Measurements from ENCODE around the gene SULF2. TPM values are rescaled to one million over a fixed set of nuclear protein-coding genes. Genes with fewer than 3 reads are reported as not detected.

SULF2 gene
- total and polyA plus RNA-seq, 2 experiments from 2014 or later = 49.0 to 66.6 TPM

GRCh38 chr20:47774131-47774777 lies 11.0 kb downstream of the SULF2 start:
- H3K9me2 ChIP-seq (replicated peaks; ENCODE audit: insufficient read depth) = no peaks in the 10 kb centered on the region
- H4K20me1 ChIP-seq (ENCODE audit: insufficient read depth, poor library complexity, severe bottlenecking) = no peaks in the 10 kb centered on the region
- peaks cover 6% of the 10 kb centered on the region for H3K4me1 ChIP-seq (ENCODE audit: insufficient read depth)
- H3K4me3 ChIP-seq = no peak overlapping the region
- H2AFZ ChIP-seq = no peak overlapping the region
- TF ChIP-seq, protein P1, sequence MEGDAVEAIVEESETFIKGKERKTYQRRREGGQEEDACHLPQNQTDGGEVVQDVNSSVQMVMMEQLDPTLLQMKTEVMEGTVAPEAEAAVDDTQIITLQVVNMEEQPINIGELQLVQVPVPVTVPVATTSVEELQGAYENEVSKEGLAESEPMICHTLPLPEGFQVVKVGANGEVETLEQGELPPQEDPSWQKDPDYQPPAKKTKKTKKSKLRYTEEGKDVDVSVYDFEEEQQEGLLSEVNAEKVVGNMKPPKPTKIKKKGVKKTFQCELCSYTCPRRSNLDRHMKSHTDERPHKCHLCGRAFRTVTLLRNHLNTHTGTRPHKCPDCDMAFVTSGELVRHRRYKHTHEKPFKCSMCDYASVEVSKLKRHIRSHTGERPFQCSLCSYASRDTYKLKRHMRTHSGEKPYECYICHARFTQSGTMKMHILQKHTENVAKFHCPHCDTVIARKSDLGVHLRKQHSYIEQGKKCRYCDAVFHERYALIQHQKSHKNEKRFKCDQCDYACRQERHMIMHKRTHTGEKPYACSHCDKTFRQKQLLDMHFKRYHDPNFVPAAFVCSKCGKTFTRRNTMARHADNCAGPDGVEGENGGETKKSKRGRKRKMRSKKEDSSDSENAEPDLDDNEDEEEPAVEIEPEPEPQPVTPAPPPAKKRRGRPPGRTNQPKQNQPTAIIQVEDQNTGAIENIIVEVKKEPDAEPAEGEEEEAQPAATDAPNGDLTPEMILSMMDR (IDR thresholded peaks at IDR 0.05; ENCODE audit: poor library complexity) = no peak
- TF ChIP-seq EZH2 (IDR thresholded peaks at IDR 0.05; ENCODE audit: borderline replicate concordance) (no peak), EZH2phosphoT487 (IDR thresholded peaks at IDR 0.05; ENCODE audit: low read depth, severe bottlenecking, unreplicated experiment) (no peak)
- H3K36me3 ChIP-seq (replicated peaks; ENCODE audit: insufficient read depth, low read depth) = no peaks in the 10 kb centered on the region
- no peaks in the 10 kb centered on the region for H3K9me3 ChIP-seq (ENCODE audit: low read depth)
- 69% methylated on average over 14 of the region's 14 CpGs for WGBS (ENCODE audit: low lambda C conversion rate, missing lambda C conversion rate)
- H3K27me3 ChIP-seq = no peaks in the 10 kb centered on the region
- H3K4me2 ChIP-seq = peak overlapping the region; percentile 56
- DNase-seq (ENCODE audit: low spot score) = peak; percentile 46
- H3K79me2 ChIP-seq = peaks cover 56% of the 10 kb centered on the region
- peak overlapping the region; percentile 84 for H3K27ac ChIP-seq

DNA sequence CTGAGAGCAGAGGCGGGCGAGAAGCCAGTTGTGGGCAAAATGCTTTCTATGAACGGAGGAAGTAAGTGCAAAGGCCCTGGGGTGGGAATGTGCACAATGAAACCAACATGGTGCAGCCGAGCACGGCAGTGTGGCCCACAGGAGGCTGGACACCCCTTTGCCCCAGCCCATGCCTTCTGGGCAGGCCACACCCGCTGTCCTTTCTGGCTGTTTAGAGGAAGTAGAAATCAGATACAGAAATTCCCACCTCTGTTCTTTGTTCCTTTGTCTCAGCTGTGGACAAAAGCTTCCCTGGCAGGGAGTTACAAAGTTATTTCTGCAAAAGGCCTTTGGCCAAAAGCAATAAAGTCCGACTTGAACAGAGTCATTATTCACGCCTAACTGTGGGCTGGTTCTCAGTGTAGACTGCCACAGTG lies 11.9 kb downstream of the SULF2 start:
- no peaks in the 10 kb centered on the region for H3K27me3 ChIP-seq
- H3K4me2 ChIP-seq = peak overlapping the region; percentile 56
- DNase-seq (ENCODE audit: low spot score) = peak; percentile 48
- H3K79me2 ChIP-seq = peaks cover 49% of the 10 kb centered on the region
- no peaks in the 10 kb centered on the region for H4K20me1 ChIP-seq (ENCODE audit: insufficient read depth, poor library complexity, severe bottlenecking)
- H3K4me3 ChIP-seq = no peak overlapping the region
- H3K4me1 ChIP-seq (ENCODE audit: insufficient read depth) = peaks cover 6% of the 10 kb centered on the region
- no peaks in the 10 kb centered on the region for H3K9me2 ChIP-seq (replicated peaks; ENCODE audit: insufficient read depth)
- no peaks in the 10 kb centered on the region for H3K36me3 ChIP-seq (replicated peaks; ENCODE audit: insufficient read depth, low read depth)
- H2AFZ ChIP-seq = no peak overlapping the region
- TF ChIP-seq, protein P1 (IDR thresholded peaks at IDR 0.05; ENCODE audit: poor library complexity) = no peak
- no peak for TF ChIP-seq EZH2phosphoT487 (IDR thresholded peaks at IDR 0.05; ENCODE audit: low read depth, severe bottlenecking, unreplicated experiment)
- TF ChIP-seq EZH2 (IDR thresholded peaks at IDR 0.05; ENCODE audit: borderline replicate concordance) = no peak
- no peaks in the 10 kb centered on the region for H3K9me3 ChIP-seq (ENCODE audit: low read depth)
- H3K27ac ChIP-seq = peak overlapping the region; percentile 84
- 73% methylated on average over 8 of the region's 8 CpGs for WGBS (ENCODE audit: low lambda C conversion rate, missing lambda C conversion rate)

- H4K20me1 ChIP-seq (ENCODE audit: insufficient read depth, poor library complexity, severe bottlenecking) = no peaks in the 10 kb centered on the region
- no peak overlapping the region for H2AFZ ChIP-seq
Measured at GRCh38 chr20:47770935-47771334, 14.3 kb downstream of the SULF2 start.

More at GRCh38 chr20:47770935-47771334, 14.3 kb downstream of the SULF2 start:
- peaks cover 6% of the 10 kb centered on the region for H3K4me1 ChIP-seq (ENCODE audit: insufficient read depth)
- peaks cover 31% of the 10 kb centered on the region for H3K79me2 ChIP-seq
- DNase-seq (ENCODE audit: low spot score) = no peak
- no peaks in the 10 kb centered on the region for H3K9me2 ChIP-seq (replicated peaks; ENCODE audit: insufficient read depth)
- no peaks in the 10 kb centered on the region for H3K9me3 ChIP-seq (ENCODE audit: low read depth)
- no peaks in the 10 kb centered on the region for H3K36me3 ChIP-seq (replicated peaks; ENCODE audit: insufficient read depth, low read depth)
- no peak overlapping the region for H3K4me3 ChIP-seq
- TF ChIP-seq EZH2phosphoT487 (IDR thresholded peaks at IDR 0.05; ENCODE audit: low read depth, severe bottlenecking, unreplicated experiment) = no peak
- TF ChIP-seq EZH2 (IDR thresholded peaks at IDR 0.05; ENCODE audit: borderline replicate concordance) = no peak
- TF ChIP-seq, protein P1 (IDR thresholded peaks at IDR 0.05; ENCODE audit: poor library complexity) = no peak
- 72% methylated on average over 12 of the region's 12 CpGs for WGBS (ENCODE audit: low lambda C conversion rate, missing lambda C conversion rate)
- H3K4me2 ChIP-seq = no peak overlapping the region
- no peaks in the 10 kb centered on the region for H3K27me3 ChIP-seq
- no peak overlapping the region for H3K27ac ChIP-seq

Measured in hepatocyte (in vitro differentiated cells).